ENCODE measurements around the gene DOCK11.
"Not testable (repeated sequence)": the region's sequence is repeated elsewhere in the genome, so short reads cannot be mapped to it uniquely, and the experiment has no call there.

DOCK11 gene

GRCh38 chrX:118554511-118554910, 58.9 kb downstream of the DOCK11 start:
- FAIRE-seq = no peak

DNA sequence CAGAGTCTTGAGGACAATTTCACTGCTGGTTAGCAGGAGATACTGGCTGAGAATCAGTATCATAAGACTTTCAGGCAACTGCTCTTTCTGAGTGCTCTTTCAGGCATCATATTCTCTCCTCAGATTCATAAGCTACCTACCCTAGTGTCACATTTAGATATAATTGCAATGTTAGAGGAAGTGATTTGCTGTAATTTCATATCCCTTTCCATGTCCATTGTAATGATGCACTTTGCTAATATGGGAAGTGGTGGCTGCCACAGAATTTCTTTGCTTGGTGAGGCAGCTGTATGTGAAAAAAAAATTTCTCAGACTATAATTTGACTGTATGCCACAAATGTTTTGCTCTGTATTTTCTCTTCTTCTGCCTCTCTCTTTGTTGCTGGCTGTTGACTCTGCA, 63.3 kb downstream of the DOCK11 start:
- FAIRE-seq (no peak), DNase-seq (ENCODE audit: insufficient read length, low spot score) (no peak)

More at GRCh38 chrX:118554511-118554910, 58.9 kb downstream of the DOCK11 start:
- TF ChIP-seq POLR2A (IDR thresholded peaks at IDR 0.05; ENCODE audit: low read depth, low read length) = no peak
- no peak for DNase-seq (ENCODE audit: insufficient read length, low spot score)

GRCh38 chrX:118560489-118560888, 64.9 kb downstream of the DOCK11 start:
- FAIRE-seq (no peak), DNase-seq (ENCODE audit: insufficient read length, low spot score) (no peak)
- no peak for TF ChIP-seq POLR2A (IDR thresholded peaks at IDR 0.05; ENCODE audit: low read depth, low read length)

More for the DNA sequence above, 63.3 kb downstream of the DOCK11 start:
- TF ChIP-seq POLR2A (IDR thresholded peaks at IDR 0.05; ENCODE audit: low read depth, low read length) = no peak

GRCh38 chrX:118562582-118563164, 67.1 kb downstream of the DOCK11 start:
- no peak for FAIRE-seq
- no peak for TF ChIP-seq POLR2A (IDR thresholded peaks at IDR 0.05; ENCODE audit: low read depth, low read length)
- DNase-seq (ENCODE audit: insufficient read length, low spot score) = no peak

- no peak for DNase-seq (ENCODE audit: insufficient read length, low spot score)
- no peak for FAIRE-seq
- TF ChIP-seq POLR2A (IDR thresholded peaks at IDR 0.05; ENCODE audit: low read depth, low read length) = no peak
Observed at GRCh38 chrX:118564498-118564897, 68.9 kb downstream of the DOCK11 start.

DNA sequence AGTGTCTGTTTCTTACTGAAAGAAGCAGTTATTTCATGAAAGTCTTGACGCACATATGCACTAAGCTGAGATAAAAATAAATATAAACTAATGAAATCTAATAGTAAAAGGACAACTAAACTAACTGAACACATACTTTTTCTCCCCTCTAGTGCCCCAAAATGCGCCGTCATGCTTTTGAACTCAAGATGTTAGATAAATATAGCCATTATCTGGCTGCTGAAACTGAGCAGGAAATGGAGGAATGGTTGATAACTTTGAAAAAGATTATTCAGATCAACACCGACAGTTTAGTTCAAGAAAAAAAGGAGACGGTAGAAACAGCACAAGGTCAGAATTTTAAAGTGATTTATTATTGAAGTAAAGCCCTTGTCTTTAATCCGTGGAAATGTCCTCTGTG, 70.2 kb downstream of the DOCK11 start:
- DNase-seq (ENCODE audit: insufficient read length, low spot score) (no peak), FAIRE-seq (no peak)
- TF ChIP-seq POLR2A (IDR thresholded peaks at IDR 0.05; ENCODE audit: low read depth, low read length) = no peak

- DNase-seq (ENCODE audit: insufficient read length, low spot score) (no peak), FAIRE-seq (no peak)
- no peak for TF ChIP-seq POLR2A (IDR thresholded peaks at IDR 0.05; ENCODE audit: low read depth, low read length)
Observed at GRCh38 chrX:118566359-118566758, 70.7 kb downstream of the DOCK11 start.

GRCh38 chrX:118569676-118570075, 74.1 kb downstream of the DOCK11 start:
- DNase-seq (ENCODE audit: insufficient read length, low spot score) = no peak
- TF ChIP-seq POLR2A (IDR thresholded peaks at IDR 0.05; ENCODE audit: low read depth, low read length) = no peak
- no peak for FAIRE-seq

DNA sequence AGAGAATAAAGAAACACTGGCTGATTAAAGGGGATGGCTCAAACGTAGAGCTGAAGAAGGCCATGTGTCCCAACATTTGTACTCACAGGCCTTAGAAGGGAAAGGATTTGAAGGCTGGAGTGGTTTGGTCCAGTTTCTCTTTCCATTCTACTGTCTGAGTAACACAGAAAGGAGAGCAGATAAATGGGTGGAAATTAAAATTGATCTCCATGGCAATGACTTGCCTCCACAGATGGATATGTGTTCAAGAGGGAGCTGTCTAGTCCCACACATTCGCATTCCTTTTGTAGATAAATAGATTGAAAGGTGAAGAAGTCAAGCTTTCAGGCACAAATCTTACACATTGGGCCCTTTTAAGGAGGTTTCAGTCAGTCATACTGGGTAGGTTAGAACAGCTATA, 74.6 kb downstream of the DOCK11 start:
- no peak for DNase-seq (ENCODE audit: insufficient read length, low spot score)
- FAIRE-seq = no peak
- TF ChIP-seq POLR2A (IDR thresholded peaks at IDR 0.05; ENCODE audit: low read depth, low read length) = no peak

DNA sequence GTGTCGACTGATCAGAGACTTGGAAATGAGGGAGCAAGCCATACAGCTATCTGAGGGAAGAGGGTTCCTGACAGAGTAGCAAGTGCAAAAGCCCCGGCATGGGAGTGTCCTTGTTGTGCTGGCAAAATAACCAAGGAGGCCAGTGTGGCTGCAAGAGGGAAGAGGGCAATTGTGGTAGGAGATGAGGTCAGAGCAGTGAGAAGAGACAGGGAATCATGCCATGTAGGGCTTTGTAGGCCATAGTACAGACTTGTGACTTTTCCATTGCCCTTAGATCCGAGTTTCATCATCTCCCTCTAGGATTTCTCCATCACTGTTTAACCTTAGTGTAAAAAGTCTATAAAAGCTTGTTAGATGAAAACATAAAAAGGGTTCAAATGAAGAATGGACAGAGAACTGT, 76.2 kb downstream of the DOCK11 start:
- DNase-seq (ENCODE audit: insufficient read length, low spot score) (no peak), FAIRE-seq (no peak)
- no peak for TF ChIP-seq POLR2A (IDR thresholded peaks at IDR 0.05; ENCODE audit: low read depth, low read length)

DNA sequence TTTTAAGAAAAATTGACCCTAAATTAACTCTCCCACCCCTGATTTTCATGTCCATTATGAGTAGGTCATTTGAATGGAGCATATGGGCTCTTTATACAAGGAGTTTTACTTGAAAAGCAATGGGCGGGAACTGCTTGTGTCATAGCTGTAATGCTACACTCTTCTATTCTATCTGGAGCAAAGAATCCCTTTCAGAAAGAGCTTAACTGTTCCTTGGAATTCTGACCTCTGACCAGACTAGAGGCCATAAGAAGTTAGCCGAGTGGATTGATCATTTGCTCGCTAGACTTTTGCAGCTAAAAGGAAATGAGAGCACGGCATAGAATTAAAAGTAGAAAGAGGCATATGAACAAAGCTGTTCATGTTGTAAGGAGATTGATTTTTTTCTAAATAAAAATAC, 79.1 kb downstream of the DOCK11 start:
- FAIRE-seq = no peak
- DNase-seq (ENCODE audit: insufficient read length, low spot score) = no peak
- TF ChIP-seq POLR2A (IDR thresholded peaks at IDR 0.05; ENCODE audit: low read depth, low read length) = no peak

- no peak for FAIRE-seq
- DNase-seq (ENCODE audit: insufficient read length, low spot score) = no peak
- TF ChIP-seq POLR2A (IDR thresholded peaks at IDR 0.05; ENCODE audit: low read depth, low read length) = no peak
Observed at GRCh38 chrX:118577041-118577440, 81.4 kb downstream of the DOCK11 start.

- no peak for TF ChIP-seq POLR2A (IDR thresholded peaks at IDR 0.05; ENCODE audit: low read depth, low read length)
- DNase-seq (ENCODE audit: insufficient read length, low spot score) = no peak
- FAIRE-seq = no peak
Observed at GRCh38 chrX:118579417-118579816, 83.8 kb downstream of the DOCK11 start.

- not testable (repeated sequence) for FAIRE-seq
Observed at GRCh38 chrX:118582926-118583325, 87.3 kb downstream of the DOCK11 start.

DNA sequence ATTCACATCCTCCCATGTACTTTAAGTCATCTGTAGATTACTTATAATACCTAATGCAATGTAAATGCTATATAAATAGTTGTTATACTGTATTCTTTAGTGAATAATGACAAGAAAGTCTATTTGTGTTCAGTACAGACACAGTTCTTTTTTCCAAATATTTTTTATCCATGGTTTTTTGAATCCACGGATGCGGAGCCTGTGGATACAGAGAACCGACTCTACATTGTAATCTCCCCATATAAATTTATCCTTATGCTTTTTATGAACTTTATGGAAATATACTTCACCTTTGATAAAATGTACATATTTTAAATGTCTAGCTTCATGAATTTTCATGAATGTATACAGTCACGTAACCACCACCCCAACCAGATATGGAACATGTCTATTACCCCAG, 88.2 kb downstream of the DOCK11 start:
- TF ChIP-seq POLR2A (IDR thresholded peaks at IDR 0.05; ENCODE audit: low read depth, low read length) = no peak
- FAIRE-seq (no peak), DNase-seq (ENCODE audit: insufficient read length, low spot score) (no peak)

More at GRCh38 chrX:118582926-118583325, 87.3 kb downstream of the DOCK11 start:
- not testable (repeated sequence) for DNase-seq (ENCODE audit: insufficient read length, low spot score)

- no peak for TF ChIP-seq POLR2A (IDR thresholded peaks at IDR 0.05; ENCODE audit: low read depth, low read length)
- no peak for FAIRE-seq
- DNase-seq (ENCODE audit: insufficient read length, low spot score) = no peak
Observed at GRCh38 chrX:118585296-118585695, 89.7 kb downstream of the DOCK11 start.

DNA sequence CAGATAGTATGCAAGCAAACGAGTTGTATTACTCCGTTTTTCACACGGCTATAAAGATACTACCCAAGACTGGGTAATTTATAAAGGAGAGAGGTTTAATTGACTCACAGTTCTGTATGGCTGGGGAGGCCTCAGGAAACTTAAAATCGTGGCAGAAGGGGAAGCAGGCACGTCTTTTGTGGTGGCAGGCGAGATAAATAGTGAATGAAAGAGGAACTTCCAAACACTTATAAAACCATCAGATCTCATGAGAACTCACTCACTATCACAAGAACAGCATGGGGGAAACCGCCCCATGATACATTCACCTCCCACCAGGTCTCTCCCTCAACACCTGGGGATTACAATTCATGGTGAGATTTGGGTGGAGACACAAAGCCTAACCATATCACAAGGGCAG, 90.6 kb downstream of the DOCK11 start:
- not testable (repeated sequence) for FAIRE-seq; DNase-seq (ENCODE audit: insufficient read length, low spot score)

All from H54 (cell line).